ENCODE data around the gene PRKRIP1.

GRCh38 chr7:102456327-102456726 lies 60.2 kb downstream of the PRKRIP1 start:
- TF ChIP-seq CTCF (IDR thresholded peaks at IDR 0.05; ENCODE audit: low read depth, low read length, poor library complexity, severe bottlenecking) = no peak
- no peak for TF ChIP-seq EZH2phosphoT487 (IDR thresholded peaks at IDR 0.05; ENCODE audit: borderline replicate concordance, low read length)
